ENCODE results near the gene CA12. TPM values are rescaled to one million over a fixed set of nuclear protein-coding genes. Genes with fewer than 3 reads are reported as not detected.

Gene CA12
- total and polyA plus RNA-seq, 2 of the 8 experiments (the other 6 are each of a cell fraction or from before 2014, with no cell fraction given): 4.7 to 4.9 TPM

- no peak for TF ChIP-seq NRF1 (IDR thresholded peaks at IDR 0.05; ENCODE audit: low read depth, low read length)
These were observed 92.8 kb downstream of the CA12 start (continued) for GRCh38 chr15:63288778-63289378.
